Stimulated activated naive CD8-positive, alpha-beta T cell treated with anti-CD3 and anti-CD28 coated beads, Interleukin-15, amount 100 ng/mL, for 72 hours (primary cell): Measurements from ENCODE around the gene PAIP1.
"Not testable (repeated sequence)": the region's sequence is repeated elsewhere in the genome, so short reads cannot be mapped to it uniquely, and the experiment has no call there.

Experiments used
- ATAC-seq: fragments of 150-1000 bp; cut with Tn5 transposase; 2 replicates; pipeline ENCODE4 v1.10.0; 2021; ENCODE audit warnings: mild to moderate bottlenecking, moderate library complexity
- DNase-seq, 2 donors: peaks; one replicate each; pipeline ENCODE4 v3.0.0; 2021 to 2022
- H3K27ac Mint-ChIP-seq, 2 donors: one replicate each; pipeline ENCODE4 v1.8.0; 2022; ENCODE audit warnings: mild to moderate bottlenecking in 2 of 2, mixed read lengths in 2 of 2, moderate library complexity in 2 of 2
- H3K27me3 Mint-ChIP-seq: one replicate; pipeline ENCODE4 v1.8.0; 2022; ENCODE audit warnings: mixed read lengths
- H3K4me1 Mint-ChIP-seq: one replicate; pipeline ENCODE4 v1.8.0; 2022; ENCODE audit warnings: mild to moderate bottlenecking, mixed read lengths
- H3K4me3 Mint-ChIP-seq, 2 donors: one replicate each; pipeline ENCODE4 v1.8.0; 2022; ENCODE audit warnings: mild to moderate bottlenecking in 2 of 2, mixed read lengths in 2 of 2, moderate library complexity in 1 of 2
- H3K9me3 Mint-ChIP-seq, 2 donors: one replicate each; pipeline ENCODE4 v1.8.0; 2022; ENCODE audit warnings: mixed read lengths in 2 of 2

Gene PAIP1

GRCh38 chr5:43555895-43556606 lies 826 bp downstream of the PAIP1 start:
- peak; percentile 2 for ATAC-seq
- no peaks in the 10 kb centered on the region for H3K9me3 Mint-ChIP-seq
- peak overlapping the region; percentile 94 to 95 for H3K27ac Mint-ChIP-seq
- peaks cover 11% of the 10 kb centered on the region for H3K27me3 Mint-ChIP-seq
- DNase-seq: no peak
- peaks cover 27% of the 10 kb centered on the region for H3K4me1 Mint-ChIP-seq
- peak overlapping the region in 1 of 2 donors; percentile 85 for H3K4me3 Mint-ChIP-seq

- Mint-ChIP-seq H3K4me1 (peaks cover 34% of the 10 kb centered on the region), H3K27me3 (no peaks in the 10 kb centered on the region), H3K4me3 (no peak overlapping the region), H3K27ac (no peak overlapping the region), H3K9me3 (no peaks in the 10 kb centered on the region)
- no peak for DNase-seq
- ATAC-seq: no peak
Measured at GRCh38 chr5:43554497-43554896, 2.4 kb downstream of the PAIP1 start.

GRCh38 chr5:43553381-43553780 lies 3.5 kb downstream of the PAIP1 start:
- Mint-ChIP-seq H3K27me3 (no peaks in the 10 kb centered on the region), H3K9me3 (no peaks in the 10 kb centered on the region), H3K4me1 (peaks cover 29% of the 10 kb centered on the region), H3K4me3 (no peak overlapping the region), H3K27ac (no peak overlapping the region)
- DNase-seq (no peak), ATAC-seq (no peak)

- Mint-ChIP-seq H3K27me3 (no peaks in the 10 kb centered on the region), H3K27ac (no peak overlapping the region), H3K4me1 (peaks cover 22% of the 10 kb centered on the region), H3K9me3 (no peaks in the 10 kb centered on the region), H3K4me3 (no peak overlapping the region)
- ATAC-seq (no peak), DNase-seq (no peak)
Measured at GRCh38 chr5:43551731-43552130, 5.1 kb downstream of the PAIP1 start.

GRCh38 chr5:43549272-43549671 lies 7.6 kb downstream of the PAIP1 start:
- peaks cover 19% of the 10 kb centered on the region for H3K4me1 Mint-ChIP-seq
- H3K27ac Mint-ChIP-seq, H3K4me3 Mint-ChIP-seq, DNase-seq, ATAC-seq, H3K27me3 Mint-ChIP-seq, H3K9me3 Mint-ChIP-seq: not testable (repeated sequence)

GRCh38 chr5:43548358-43548757 lies 8.5 kb downstream of the PAIP1 start:
- Mint-ChIP-seq H3K27me3 (no peaks in the 10 kb centered on the region), H3K9me3 (no peaks in the 10 kb centered on the region), H3K4me3 (no peak overlapping the region), H3K4me1 (peaks cover 19% of the 10 kb centered on the region), H3K27ac (peak overlapping the region in 1 of 2 donors; percentile 11)
- DNase-seq: no peak
- ATAC-seq: no peak

GRCh38 chr5:43547532-43547931 lies 9.3 kb downstream of the PAIP1 start:
- H3K4me1 Mint-ChIP-seq: peaks cover 19% of the 10 kb centered on the region
- no peak overlapping the region for H3K4me3 Mint-ChIP-seq
- DNase-seq (no peak), ATAC-seq (no peak)
- H3K9me3 Mint-ChIP-seq: no peaks in the 10 kb centered on the region
- no peaks in the 10 kb centered on the region for H3K27me3 Mint-ChIP-seq
- no peak overlapping the region for H3K27ac Mint-ChIP-seq

GRCh38 chr5:43543434-43543833 lies 13.4 kb downstream of the PAIP1 start:
- DNase-seq: no peak
- H3K9me3 Mint-ChIP-seq: no peaks in the 10 kb centered on the region
- no peaks in the 10 kb centered on the region for H3K27me3 Mint-ChIP-seq
- H3K4me1 Mint-ChIP-seq: peaks cover 7% of the 10 kb centered on the region
- ATAC-seq: no peak
- no peak overlapping the region for H3K4me3 Mint-ChIP-seq
- peak overlapping the region in 1 of 2 donors; percentile 13 for H3K27ac Mint-ChIP-seq

- Mint-ChIP-seq H3K4me3 (no peak overlapping the region), H3K27me3 (no peaks in the 10 kb centered on the region), H3K27ac (no peak overlapping the region), H3K9me3 (no peaks in the 10 kb centered on the region), H3K4me1 (peaks cover 7% of the 10 kb centered on the region)
- no peak for ATAC-seq
- no peak for DNase-seq
Measured at GRCh38 chr5:43540746-43541145, 16.1 kb downstream of the PAIP1 start.

- no peak for DNase-seq
- Mint-ChIP-seq H3K4me1 (peaks cover 6% of the 10 kb centered on the region), H3K4me3 (no peak overlapping the region), H3K27ac (peak overlapping the region in 1 of 2 donors; percentile 33), H3K9me3 (no peaks in the 10 kb centered on the region), H3K27me3 (no peaks in the 10 kb centered on the region)
- ATAC-seq: no peak
Measured at GRCh38 chr5:43536972-43537371, 19.9 kb downstream of the PAIP1 start.

- Mint-ChIP-seq H3K27ac (peak overlapping the region in 1 of 2 donors; percentile 85), H3K4me3 (no peak overlapping the region), H3K27me3 (no peaks in the 10 kb centered on the region), H3K9me3 (no peaks in the 10 kb centered on the region), H3K4me1 (peaks cover 6% of the 10 kb centered on the region)
- DNase-seq: no peak
- ATAC-seq: peak; percentile 76
Measured at GRCh38 chr5:43533646-43534045, 23.2 kb downstream of the PAIP1 start.

- H3K4me3 Mint-ChIP-seq: no peak overlapping the region
- DNase-seq: no peak
- H3K27ac Mint-ChIP-seq: no peak overlapping the region
- ATAC-seq: no peak
- H3K27me3 Mint-ChIP-seq: no peaks in the 10 kb centered on the region
- H3K9me3 Mint-ChIP-seq: no peaks in the 10 kb centered on the region
- peaks cover 6% of the 10 kb centered on the region for H3K4me1 Mint-ChIP-seq
Measured at GRCh38 chr5:43530648-43531047, 26.2 kb downstream of the PAIP1 start.

- no peak overlapping the region for H3K4me3 Mint-ChIP-seq
- H3K27ac Mint-ChIP-seq: no peak overlapping the region
- H3K4me1 Mint-ChIP-seq: no peaks in the 10 kb centered on the region
- no peaks in the 10 kb centered on the region for H3K9me3 Mint-ChIP-seq
- H3K27me3 Mint-ChIP-seq: no peaks in the 10 kb centered on the region
- no peak for ATAC-seq
- DNase-seq: no peak
Measured at GRCh38 chr5:43523662-43524072, 33.2 kb downstream of the PAIP1 start.

- Mint-ChIP-seq H3K9me3 (no peaks in the 10 kb centered on the region), H3K4me1 (peaks cover 8% of the 10 kb centered on the region), H3K27me3 (no peaks in the 10 kb centered on the region), H3K4me3 (no peak overlapping the region), H3K27ac (no peak overlapping the region)
- ATAC-seq: no peak
- DNase-seq: no peak
Measured at GRCh38 chr5:43520615-43521014, 36.3 kb downstream of the PAIP1 start.

- peaks cover 0 to 4% of the 10 kb centered on the region in 2 donors for H3K9me3 Mint-ChIP-seq
- peaks cover 32% of the 10 kb centered on the region for H3K4me1 Mint-ChIP-seq
- no peaks in the 10 kb centered on the region for H3K27me3 Mint-ChIP-seq
- ATAC-seq (no peak), DNase-seq (no peak)
- H3K27ac Mint-ChIP-seq: peak overlapping the region in 1 of 2 donors; percentile 97
- peak overlapping the region; percentile 76 to 88 for H3K4me3 Mint-ChIP-seq
Measured at GRCh38 chr5:43515678-43516048, 41.2 kb downstream of the PAIP1 start.

GRCh38 chr5:43514816-43515677 lies 41.8 kb downstream of the PAIP1 start, which contains the start of gene C5orf34:
Gene C5orf34 (minus strand): TSS chr5:43515148. CDS start chr5:43509339, 5,809 bp downstream.
- H3K4me1 Mint-ChIP-seq: peaks cover 32% of the 10 kb centered on the region
- peak within 1 kb of the TSS; percentile 95 to 97 for H3K27ac Mint-ChIP-seq
- H3K27me3 Mint-ChIP-seq: no peaks in the 10 kb centered on the region
- H3K9me3 Mint-ChIP-seq: peaks cover 0 to 4% of the 10 kb centered on the region in 2 donors
- H3K4me3 Mint-ChIP-seq: peak within 1 kb of the TSS; percentile 76 to 88
- ATAC-seq (peak; percentile 95), DNase-seq (peak; percentile 86 to 91)
